HG03280 (cell line): ENCODE measurements around the gene DLEC1.

Experiments
- ATAC-seq: cut with Tn5 transposase; IDR thresholded peaks from one replicate; pipeline ENCODE4 v1.9.1; 2021; ENCODE audit warnings: mild to moderate bottlenecking, moderate library complexity; ENCODE audit not compliant: unreplicated experiment

Gene DLEC1

GRCh38 chr3:38118421-38119247, 79.6 kb downstream of the DLEC1 start:
- ATAC-seq, result no peak

GRCh38 chr3:38119248-38119544, 80.2 kb downstream of the DLEC1 start:
- no peak for ATAC-seq

GRCh38 chr3:38119821-38120692, 81.0 kb downstream of the DLEC1 start:
- no peak for ATAC-seq

- ATAC-seq, result no peak
Observed at GRCh38 chr3:38120693-38121450, 81.9 kb downstream of the DLEC1 start.

- ATAC-seq, result no peak
Observed at GRCh38 chr3:38121451-38121831, 82.4 kb downstream of the DLEC1 start.

- ATAC-seq, result no peak
Observed at GRCh38 chr3:38121832-38122461, 82.9 kb downstream of the DLEC1 start.

- no peak for ATAC-seq
Observed at GRCh38 chr3:38122712-38123290, 83.8 kb downstream of the DLEC1 start.

- no peak for ATAC-seq
Observed at GRCh38 chr3:38124324-38125122, 85.5 kb downstream of the DLEC1 start.

- ATAC-seq, result no peak
Observed at GRCh38 chr3:38125305-38126120, 86.5 kb downstream of the DLEC1 start.

- no peak for ATAC-seq
Observed at GRCh38 chr3:38126121-38126892, 87.3 kb downstream of the DLEC1 start.

GRCh38 chr3:38127611-38128302, 88.7 kb downstream of the DLEC1 start:
- no peak for ATAC-seq

GRCh38 chr3:38128303-38128655, 89.3 kb downstream of the DLEC1 start:
- ATAC-seq, result no peak

- no peak for ATAC-seq
Observed at GRCh38 chr3:38129058-38129457, 90.0 kb downstream of the DLEC1 start.

- no peak for ATAC-seq
Observed at GRCh38 chr3:38130631-38131065, 91.6 kb downstream of the DLEC1 start.

GRCh38 chr3:38131621-38132369, 92.8 kb downstream of the DLEC1 start:
- no peak for ATAC-seq

- no peak for ATAC-seq
Observed at GRCh38 chr3:38133209-38133556, 94.2 kb downstream of the DLEC1 start.
